T1000 (cell line): ENCODE data around the gene ZNF22.

Experiments used
- DNase-seq: peaks from one replicate; lab custom pipeline; 2025; ENCODE audit warnings: mixed read lengths; lab: John Stamatoyannopoulos, UW

ZNF22 gene

GRCh38 chr10:45000752-45001380 lies at the start of gene ZNF22:
TSS of gene ZNF22 (plus strand) at chr10:45000923. CDS start at chr10:45003369, 2,446 bp downstream.
- peak; percentile 27 for DNase-seq

DNA sequence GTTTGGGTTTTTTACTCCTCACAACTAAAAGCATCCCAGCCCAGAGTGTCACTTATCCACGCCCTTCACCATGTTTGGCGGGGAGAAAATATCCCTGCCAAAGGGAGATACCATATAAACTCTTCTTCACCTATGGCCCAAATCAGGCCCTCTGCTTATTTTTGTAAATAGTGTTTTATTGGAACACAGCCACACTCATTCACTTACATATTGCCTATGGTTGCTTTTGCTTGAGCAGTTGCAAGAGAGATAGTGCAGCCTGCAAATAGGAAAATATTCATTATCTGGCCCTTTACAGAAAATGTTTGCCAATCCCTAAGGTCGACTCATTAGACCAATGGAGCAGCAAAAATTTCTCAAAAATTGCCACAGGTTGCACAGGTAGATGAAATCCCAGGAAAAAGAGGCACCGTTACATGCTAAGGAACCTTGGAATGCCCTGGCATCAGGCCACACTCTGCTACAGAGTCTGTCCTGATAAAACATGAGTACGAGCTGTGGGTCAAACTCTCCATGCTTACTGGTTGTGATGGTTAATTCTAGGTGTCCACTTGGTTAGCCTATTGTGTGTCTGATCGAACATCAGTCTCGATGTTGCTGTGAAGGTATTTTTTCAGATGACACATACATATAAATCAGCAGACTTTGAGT lies 49.0 kb upstream of the ZNF22 start:
- no peak for DNase-seq

DNA sequence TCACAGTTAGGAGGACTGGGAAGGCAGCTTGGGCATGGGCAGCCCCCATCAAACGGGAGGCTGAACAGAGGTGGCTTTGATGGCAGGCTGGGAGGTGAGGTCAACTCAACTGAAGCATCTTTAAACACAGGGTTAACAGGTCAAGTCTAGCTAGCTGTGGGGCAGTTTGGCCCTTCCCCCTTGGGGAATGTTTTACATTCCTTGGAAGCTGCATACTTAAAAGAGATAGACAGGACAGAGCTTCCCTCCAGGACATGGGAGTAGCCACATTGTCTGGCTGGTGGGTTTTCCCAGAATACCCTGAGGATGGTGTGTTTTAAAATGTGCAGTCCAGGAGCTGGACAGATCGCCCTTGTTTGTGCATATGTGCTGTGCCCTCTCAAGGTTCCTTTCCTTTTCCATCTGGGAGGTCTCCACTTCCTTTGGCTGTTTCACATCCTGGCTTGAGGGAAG lies 47.9 kb upstream of the ZNF22 start:
- DNase-seq, result no peak

DNA sequence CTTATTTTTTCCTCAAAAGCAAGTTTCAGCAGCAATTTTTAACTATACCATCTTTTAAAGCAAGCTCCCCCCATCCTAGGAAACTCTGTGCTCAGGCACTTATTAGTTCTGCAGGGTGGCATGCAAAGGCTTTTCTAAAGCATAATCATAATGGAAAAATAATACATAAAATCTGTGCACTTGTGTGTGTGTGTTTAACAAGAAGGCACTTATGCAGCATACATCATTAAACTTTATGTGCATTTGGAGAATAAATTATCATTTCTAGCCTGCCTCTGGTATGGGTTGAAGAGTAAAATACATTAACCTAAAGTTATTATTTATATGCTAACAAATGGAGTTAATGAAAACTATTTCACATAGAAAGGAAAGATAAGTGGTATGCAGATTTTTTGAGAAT lies 46.7 kb upstream of the ZNF22 start:
- no peak for DNase-seq

- no peak for DNase-seq
Measured at GRCh38 chr10:44954962-44955361, 45.8 kb upstream of the ZNF22 start.

DNA sequence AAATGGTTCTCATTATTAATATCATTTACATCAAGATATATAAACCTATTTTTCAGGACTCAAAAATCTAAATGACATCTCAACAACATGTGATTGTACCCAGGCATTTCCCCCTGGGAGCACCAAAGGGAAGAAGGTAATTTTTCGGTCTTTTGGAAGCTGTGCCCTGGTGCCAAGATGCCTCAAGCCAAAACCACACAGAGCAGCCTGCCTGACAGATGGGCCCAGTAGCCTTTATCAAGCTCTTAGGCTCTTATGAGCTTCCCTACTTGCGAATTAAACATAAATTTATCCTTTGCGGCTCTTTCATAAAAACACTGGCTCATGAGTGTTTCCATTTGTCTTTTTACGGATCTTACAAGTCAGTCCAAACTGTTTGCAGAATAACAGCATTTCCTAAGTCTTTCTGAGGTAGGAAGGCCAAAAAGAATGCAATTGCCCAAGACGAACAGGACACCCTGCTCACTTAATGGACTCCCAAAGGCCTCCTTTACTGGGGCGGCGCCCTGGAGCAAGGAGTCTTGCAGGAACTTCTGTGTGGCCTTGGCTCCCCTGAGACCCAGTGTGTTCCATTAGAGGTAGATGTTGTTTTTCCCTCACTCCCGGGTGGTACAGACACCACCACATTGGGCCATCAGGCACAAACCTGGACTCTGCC lies 45.2 kb upstream of the ZNF22 start:
- no peak for DNase-seq

- DNase-seq, result no peak
Measured at GRCh38 chr10:44956226-44956625, 44.5 kb upstream of the ZNF22 start.

- no peak for DNase-seq
Measured at GRCh38 chr10:44956717-44957706, 43.7 kb upstream of the ZNF22 start.

- DNase-seq, result no peak
Measured at GRCh38 chr10:44958196-44958897, 42.4 kb upstream of the ZNF22 start.

DNA sequence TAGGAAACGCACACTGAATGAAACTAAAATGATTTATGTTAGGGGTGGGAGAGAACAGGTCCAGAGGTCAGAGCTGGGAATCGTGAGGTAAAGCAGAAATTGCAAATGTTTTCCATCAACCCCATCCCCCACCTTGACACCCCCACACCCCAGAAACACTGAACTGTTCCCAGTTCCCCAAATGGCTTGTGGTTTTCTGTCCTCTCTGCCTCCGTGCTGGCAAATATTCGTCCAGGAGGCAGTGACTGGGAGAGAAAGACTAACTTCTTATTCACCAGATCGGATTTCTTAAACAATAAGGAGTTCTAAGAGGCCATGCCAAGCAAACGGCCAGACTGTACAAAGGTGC lies 41.9 kb upstream of the ZNF22 start:
- DNase-seq, result no peak

DNA sequence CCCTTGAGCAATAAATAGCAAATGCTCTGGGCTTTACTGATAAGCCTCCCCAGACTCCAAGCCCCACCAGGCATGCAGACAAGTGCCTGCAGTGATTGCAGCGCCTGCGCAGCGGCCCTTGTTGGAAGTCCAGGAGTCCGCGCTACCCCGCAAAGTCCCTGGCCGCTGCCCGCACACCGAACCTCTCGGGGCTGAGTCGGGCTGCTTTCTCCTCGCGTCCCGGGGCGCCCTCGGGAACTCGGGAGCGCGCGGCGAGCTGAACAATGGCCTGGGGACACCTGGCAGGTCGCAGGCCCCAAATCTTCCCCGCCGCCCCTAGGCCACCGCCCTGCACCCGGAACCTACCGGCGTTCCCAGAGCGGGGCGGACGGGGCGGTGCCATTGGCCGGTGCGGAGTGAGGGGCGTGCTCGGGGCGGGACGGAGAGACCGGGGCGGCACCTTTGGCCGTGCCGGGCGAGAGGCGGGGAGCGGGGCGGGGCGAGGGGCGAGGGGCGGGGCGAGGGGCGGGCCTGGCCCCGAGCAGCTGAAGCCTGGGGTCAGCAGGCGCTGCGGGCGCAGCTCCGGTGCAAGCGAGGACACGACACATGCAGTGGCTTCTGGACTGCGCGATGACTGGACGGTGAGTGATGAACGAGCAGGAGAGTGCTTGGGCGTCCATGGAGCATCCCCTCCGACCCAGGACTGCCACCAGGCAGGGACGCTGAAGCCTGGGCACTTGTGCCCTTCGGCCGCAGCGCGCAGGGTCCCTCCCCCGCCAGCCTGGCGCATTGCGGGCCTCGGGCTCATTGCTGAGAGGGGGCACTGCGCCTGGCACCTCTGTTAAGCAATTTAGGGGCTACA lies 41.3 kb upstream of the ZNF22 start, which contains the start of gene RASSF4:
Gene RASSF4 (plus strand): TSS at position 556 of the 841 bp plus-strand sequence. CDS start 10,401 bp downstream, outside the sequence.
- peak; percentile 71 for DNase-seq

GRCh38 chr10:44960088-44960460 lies 40.6 kb upstream of the ZNF22 start:
- DNase-seq, result no peak

GRCh38 chr10:44960482-44961229 lies 40.1 kb upstream of the ZNF22 start:
- DNase-seq, result no peak

GRCh38 chr10:44961230-44961571 lies 39.5 kb upstream of the ZNF22 start:
- no peak for DNase-seq

DNA sequence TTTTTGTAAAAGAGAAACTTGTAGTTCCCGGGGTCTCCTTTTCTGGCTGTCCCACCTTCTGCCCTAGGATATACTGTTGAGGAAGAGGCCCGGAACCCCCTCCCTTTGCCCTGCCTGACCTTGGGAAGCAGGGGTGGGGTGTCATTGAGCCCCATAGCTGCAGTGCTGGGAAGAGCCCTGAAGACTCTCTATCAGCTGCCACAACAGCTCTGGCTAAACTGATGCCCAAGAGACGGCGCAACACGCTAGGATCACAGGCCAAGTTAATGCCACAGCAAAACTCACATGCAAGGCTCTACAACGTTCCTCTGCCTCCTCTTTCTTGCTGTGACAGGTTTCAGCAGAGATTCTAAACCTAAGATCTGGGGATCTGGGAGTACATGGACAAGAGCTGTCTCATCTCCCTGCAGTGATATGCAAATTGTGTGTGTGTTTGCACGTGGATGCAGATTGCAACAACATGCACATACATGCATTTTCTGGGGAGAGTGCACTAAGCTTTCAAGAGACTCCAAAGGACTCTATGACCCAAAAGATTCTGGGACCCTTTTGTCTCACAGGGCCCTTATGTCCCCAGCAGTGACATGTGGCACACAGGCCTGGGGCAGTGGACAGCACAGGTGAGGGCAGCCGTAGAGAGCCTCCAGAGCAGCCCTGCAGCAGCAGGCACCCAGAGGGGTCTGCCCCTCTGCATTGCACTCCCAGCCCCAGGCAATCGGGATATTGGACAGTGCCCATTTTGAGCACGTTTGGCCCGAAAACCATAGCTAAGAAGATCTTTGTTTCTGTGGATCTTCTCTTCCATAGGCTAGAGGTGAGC lies 38.6 kb upstream of the ZNF22 start:
- DNase-seq, result no peak

DNA sequence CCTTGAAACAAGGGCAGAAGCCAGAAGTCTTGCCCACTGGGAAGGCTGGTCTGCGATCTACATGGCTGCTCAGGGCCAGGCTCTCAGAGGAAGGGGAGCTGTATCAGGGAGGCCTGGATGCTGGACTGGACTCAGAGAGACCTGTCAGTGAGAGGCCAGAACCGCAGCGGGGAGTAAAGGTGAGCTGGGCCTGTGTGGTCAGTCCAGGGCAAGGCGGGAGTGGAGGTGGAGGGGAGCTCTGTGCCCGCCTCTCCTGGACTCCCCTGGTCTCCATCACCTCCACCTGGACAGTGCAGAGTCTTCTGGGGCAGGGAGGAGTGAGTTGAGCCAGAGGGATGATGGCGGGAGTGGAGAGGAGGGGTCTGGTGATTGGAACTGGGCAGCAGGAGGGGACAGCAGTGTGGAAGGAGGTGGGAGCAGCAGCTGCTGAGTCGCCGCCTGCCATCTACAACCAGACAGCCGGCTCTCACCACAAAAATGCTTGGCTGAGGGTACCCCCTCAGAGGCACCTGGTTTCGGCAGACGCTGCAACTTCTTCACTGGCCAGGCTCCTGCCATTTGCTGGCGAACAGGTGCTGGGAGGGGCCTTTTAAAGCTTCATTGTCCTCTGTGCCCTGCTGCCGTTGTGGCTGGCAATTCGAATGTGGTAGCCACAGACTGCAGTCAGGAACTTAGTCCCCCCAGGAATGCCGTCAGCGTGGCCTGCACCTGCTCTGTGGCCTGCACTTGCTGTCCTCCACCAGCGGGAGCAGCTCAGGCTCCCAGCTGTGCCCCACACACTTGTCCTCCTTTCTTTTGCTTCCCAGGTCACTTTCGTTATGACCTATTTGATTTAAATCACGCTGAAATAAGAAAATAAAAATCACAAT lies 37.6 kb upstream of the ZNF22 start:
- DNase-seq, result no peak

DNA sequence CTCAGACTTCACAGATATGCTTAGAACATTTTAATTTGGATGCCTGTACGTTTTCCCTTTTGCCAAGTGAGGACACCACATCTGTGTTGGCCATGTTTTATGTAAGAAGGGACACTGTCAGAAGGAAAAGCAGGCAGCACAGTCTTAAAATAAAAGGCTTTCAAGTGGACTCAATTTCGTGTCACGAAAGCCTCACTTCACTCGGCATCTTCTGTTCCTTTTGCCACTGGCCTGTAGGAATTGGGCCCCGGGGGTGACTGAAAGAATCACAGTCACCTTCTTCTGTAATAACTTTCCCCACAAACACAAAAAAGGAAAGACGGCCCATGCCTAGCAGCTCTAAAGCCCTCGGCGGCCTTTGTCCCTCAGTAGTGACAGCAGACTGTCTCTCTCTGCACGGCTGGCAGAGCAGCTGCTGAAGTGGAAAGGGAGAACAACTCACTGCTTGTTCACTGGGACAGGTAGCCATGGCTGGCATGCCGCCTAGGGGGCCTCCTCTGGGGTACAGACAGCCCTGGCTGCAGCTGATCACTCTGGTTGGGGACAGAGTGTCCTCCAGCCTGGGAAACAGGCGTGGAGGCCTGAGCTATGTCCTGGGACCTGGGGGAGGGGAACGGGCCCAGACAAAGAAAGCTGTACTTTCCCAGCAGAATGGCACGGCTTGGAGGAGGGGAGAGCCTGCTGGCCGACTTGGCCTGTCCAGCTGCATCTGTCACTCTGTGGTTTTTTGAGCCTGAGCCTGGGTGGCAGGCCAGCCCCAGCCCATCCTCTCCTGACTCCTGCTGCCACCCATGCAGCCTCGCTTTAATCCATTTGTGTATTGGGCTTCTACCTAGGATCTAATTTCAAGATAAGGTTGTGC lies 36.7 kb upstream of the ZNF22 start:
- DNase-seq, result no peak
